ACHN (cell line): ENCODE results near the gene TOX2.

ENCODE experiments used
- DNase-seq: peaks from one replicate; pipeline ENCODE4 v3.0.0-alpha.2; 2015
- in situ Hi-C: cut with HindIII; loops from 2 replicates; pipeline ENCODE4 v1.10.0; 2017; ENCODE audit warnings: low sequenced_read_pairs, low pct_ligation_motif_present, low pct_unique_long_range_greater_than_20kb

TOX2 gene

GRCh38 chr20:43913291-43914025 lies 1.2 kb upstream of the TOX2 start:
- no peak for DNase-seq
- in situ Hi-C loops = no loop called here

- no peak for DNase-seq
- in situ Hi-C loops = no loop called here
These were observed 790 bp downstream of the TOX2 start for GRCh38 chr20:43915211-43916072.

- in situ Hi-C loops = no loop called here
- DNase-seq = no peak
These were observed 1.6 kb downstream of the TOX2 start for GRCh38 chr20:43916073-43916880.

- in situ Hi-C loops = no loop called here
- no peak for DNase-seq
These were observed 2.3 kb downstream of the TOX2 start for GRCh38 chr20:43916881-43917371.

GRCh38 chr20:43917380-43917779 lies 2.7 kb downstream of the TOX2 start:
- DNase-seq = no peak
- in situ Hi-C loops = no loop called here

GRCh38 chr20:43919686-43920403 lies 5.2 kb downstream of the TOX2 start:
- in situ Hi-C loops = no loop called here
- no peak for DNase-seq

GRCh38 chr20:43920797-43921196 lies 6.1 kb downstream of the TOX2 start:
- DNase-seq = no peak
- in situ Hi-C loops = no loop called here

- no peak for DNase-seq
- in situ Hi-C loops = no loop called here
These were observed 6.7 kb downstream of the TOX2 start for GRCh38 chr20:43921227-43921780.

GRCh38 chr20:43922614-43923013 lies 8.0 kb downstream of the TOX2 start:
- in situ Hi-C loops = no loop called here
- no peak for DNase-seq

- in situ Hi-C loops = no loop called here
- DNase-seq = no peak
These were observed 8.7 kb downstream of the TOX2 start for GRCh38 chr20:43923322-43923721.

- in situ Hi-C loops = no loop called here
- no peak for DNase-seq
These were observed 9.3 kb downstream of the TOX2 start for GRCh38 chr20:43923917-43924316.

- DNase-seq = no peak
- in situ Hi-C loops = no loop called here
These were observed 10.6 kb downstream of the TOX2 start for GRCh38 chr20:43925215-43925614.

- in situ Hi-C loops = no loop called here
- no peak for DNase-seq
These were observed 11.1 kb downstream of the TOX2 start for GRCh38 chr20:43925801-43926200.

- no peak for DNase-seq
- in situ Hi-C loops = no loop called here
These were observed 11.8 kb downstream of the TOX2 start for GRCh38 chr20:43926287-43927050.

GRCh38 chr20:43931976-43932375 lies 17.3 kb downstream of the TOX2 start:
- DNase-seq = no peak
- in situ Hi-C loops = no loop called here

GRCh38 chr20:43934833-43935232 lies 20.2 kb downstream of the TOX2 start:
- in situ Hi-C loops = no loop called here
- DNase-seq = no peak

- no peak for DNase-seq
- in situ Hi-C loops = no loop called here
These were observed 21.6 kb downstream of the TOX2 start for GRCh38 chr20:43936104-43936770.
